Suppressor macrophage treated with lipopolysaccharide for 4 hours (primary cell): ENCODE results near the gene SRSF1.
"Not testable (repeated sequence)": the region's sequence is repeated elsewhere in the genome, so short reads cannot be mapped to it uniquely, and the experiment has no call there.

Experiments used
- DNase-seq: peaks from one replicate; pipeline ENCODE4 v3.0.0-alpha.2; 2020

Gene SRSF1

DNA sequence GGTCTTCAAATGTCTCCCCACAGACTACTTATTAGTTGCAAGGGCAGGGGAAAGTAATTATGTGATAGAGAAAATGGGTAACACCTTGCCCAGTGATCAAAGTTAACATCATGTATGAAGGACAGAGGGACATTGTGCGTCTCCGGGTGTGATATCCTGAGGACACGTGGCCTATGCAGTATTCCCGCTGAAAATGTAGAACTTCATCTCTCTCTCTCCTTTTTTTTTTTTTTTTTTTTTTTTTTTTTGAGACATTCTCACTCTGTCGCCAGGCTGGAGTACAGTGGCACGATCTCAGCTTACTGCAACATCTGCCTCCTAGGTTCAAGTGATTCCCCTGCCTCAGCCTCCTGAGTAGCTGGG, 43.9 kb downstream of the SRSF1 start:
- no peak for DNase-seq

DNA sequence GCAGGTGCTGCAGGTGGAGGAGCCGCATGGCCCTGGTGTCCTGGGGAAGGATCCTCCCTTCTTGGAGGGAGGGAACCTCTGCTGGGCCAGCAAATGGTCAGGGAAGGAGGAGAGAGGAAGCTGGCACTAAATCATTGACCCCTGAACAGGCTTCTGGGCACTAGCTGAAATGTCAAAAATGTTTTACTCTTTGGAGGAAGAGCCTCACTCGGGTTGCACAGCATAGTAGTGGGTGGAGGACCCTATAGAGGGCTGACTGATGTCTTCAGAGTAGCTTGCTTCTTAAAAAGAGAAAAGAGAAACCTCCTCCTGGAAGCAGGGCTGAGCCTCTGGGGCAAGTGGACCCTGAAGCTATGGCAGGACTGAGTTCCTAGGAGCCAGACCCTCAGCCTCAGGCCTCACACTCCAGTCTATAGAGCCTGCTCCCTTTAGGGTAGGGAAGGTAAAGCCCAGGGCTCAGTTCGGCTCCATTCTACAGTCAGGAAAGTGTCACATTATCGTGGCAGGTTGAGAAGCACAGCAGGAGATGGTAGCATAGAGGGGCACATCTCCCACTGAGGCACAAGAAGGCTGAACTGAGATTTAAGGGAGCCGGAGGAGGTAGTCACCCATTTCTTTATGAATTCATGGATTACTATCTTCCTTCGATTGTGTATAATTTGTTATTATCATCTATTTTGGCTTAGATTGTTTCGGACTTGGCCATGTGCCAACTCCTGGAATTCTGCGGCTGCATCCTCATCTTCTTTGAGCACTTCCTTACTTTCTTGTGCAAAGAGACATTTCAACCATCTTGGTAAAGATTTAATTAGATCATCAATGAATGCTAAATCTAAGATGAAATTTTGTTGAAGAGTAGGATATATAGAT, 44.5 kb downstream of the SRSF1 start:
- DNase-seq: no peak

- no peak for DNase-seq
Observed at GRCh38 chr17:57959929-57960328, 47.1 kb downstream of the SRSF1 start.

GRCh38 chr17:57958391-57958790, 48.7 kb downstream of the SRSF1 start:
- not testable (repeated sequence) for DNase-seq

DNA sequence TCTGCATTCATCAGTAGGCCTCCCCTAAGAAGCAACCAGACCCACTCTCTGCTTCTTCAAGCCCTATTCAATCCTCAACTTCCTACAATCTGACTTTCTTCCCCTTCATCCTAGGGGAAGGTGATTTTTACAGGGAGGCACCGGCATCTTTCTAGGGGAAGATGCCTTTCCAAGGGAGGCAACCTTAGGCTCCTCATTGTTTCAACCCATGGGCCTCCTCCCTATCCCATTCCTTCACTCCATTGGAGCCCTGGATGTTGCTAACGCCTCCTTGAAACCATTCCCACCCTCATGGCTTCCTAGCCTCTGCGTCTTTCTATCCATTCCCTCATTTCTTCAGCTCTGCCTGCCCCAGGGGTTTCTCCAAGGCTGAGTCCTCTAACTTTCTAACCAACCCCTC, 49.2 kb downstream of the SRSF1 start:
- no peak for DNase-seq

GRCh38 chr17:57957120-57957850, 49.8 kb downstream of the SRSF1 start:
- no peak for DNase-seq

GRCh38 chr17:57956291-57957119, 50.5 kb downstream of the SRSF1 start:
- no peak for DNase-seq

- peak; percentile 86 for DNase-seq
Observed at GRCh38 chr17:57955183-57955931, 51.7 kb downstream of the SRSF1 start, which contains the start of gene CUEDC1. CUEDC1 (minus strand) TSS chr17:57955412; CDS start chr17:57885564, 69,848 bp downstream.

GRCh38 chr17:57954397-57955182, 52.5 kb downstream of the SRSF1 start:
- peak; percentile 20 for DNase-seq

- no peak for DNase-seq
Observed at GRCh38 chr17:57953705-57954396, 53.2 kb downstream of the SRSF1 start.
